RPMI8226 (cell line): ENCODE measurements around the gene EDN3.

Experiments
- DNase-seq: peaks from one replicate; pipeline ENCODE4 v3.0.0-alpha.2; 2015

Gene EDN3

DNA sequence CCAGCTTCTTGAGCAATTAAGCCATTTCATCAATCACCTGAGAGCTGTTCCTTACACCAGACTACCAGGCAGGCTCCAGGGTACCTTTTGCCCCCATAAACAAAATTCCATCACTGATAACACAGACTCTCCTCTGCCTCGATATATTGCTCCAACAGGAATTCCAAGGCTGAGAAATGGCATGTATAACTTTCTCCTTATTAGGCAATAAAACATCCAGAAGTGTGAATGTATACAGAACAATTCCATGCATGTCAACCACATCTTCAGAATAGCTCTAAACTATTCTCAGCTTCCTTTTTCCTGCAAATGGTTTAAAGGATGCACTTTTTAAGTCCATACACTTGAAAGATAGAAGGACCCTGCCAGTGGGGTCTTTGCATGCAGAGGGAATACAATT, 73.8 kb downstream of the EDN3 start:
- no peak for DNase-seq

DNA sequence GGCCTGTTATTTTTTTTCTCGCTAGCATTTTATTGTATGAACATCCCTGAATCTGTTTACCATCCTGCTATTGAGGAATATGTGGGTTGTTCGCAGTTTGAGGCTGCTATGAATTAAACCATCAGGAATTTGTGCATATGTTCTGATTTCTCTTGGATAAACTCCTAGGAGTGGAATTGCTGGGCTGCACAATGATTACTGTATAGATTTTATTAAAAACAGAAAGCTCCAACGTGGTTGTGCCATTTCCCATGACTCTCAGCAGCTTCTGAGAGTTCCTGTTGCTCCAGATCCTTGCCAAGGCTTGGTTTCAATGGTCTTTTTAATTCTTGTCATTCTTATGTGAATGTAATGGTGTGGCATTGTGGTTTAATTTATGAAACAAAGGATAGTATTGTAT, 75.1 kb downstream of the EDN3 start:
- DNase-seq = no peak
